Measurements from ENCODE around the gene IFITM1.
"Not testable (repeated sequence)": the region's sequence is repeated elsewhere in the genome, so short reads cannot be mapped to it uniquely, and the experiment has no call there.

Gene IFITM1

DNA sequence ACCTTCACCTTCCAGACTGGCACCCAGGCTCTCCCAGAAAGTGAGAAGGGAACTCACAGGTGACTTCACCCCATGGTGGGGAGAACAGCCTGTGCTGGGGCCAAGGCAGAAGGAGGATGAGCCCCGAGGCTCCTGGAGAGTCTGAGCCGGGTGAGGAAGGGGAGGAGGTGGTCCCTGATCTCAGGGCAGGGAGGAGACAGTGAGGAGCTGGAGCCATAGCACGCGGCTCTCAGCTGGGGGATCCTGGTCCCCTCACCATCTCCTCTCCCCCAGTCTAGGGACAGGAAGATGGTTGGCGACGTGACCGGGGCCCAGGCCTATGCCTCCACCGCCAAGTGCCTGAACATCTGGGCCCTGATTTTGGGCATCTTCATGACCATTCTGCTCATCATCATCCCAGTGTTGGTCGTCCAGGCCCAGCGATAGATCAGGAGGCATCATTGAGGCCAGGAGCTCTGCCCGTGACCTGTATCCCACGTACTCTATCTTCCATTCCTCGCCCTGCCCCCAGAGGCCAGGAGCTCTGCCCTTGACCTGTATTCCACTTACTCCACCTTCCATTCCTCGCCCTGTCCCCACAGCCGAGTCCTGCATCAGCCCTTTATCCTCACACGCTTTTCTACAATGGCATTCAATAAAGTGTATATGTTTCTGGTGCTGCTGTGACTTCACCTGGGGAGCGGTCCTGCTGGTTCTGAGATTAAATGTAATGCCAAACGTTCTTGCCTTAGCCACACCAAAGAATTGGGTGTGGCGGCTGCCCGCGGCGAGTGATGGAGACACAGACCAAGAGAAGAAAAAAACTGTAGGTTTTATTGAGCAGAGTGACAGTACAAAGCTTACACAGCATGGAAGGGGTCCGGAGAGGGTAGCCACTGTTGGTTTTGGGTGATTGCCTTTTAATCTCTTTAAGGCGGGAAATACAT, 4.8 kb upstream of the IFITM1 start:
- DNase-seq (ENCODE audit: low read depth) = not testable (repeated sequence)

DNA sequence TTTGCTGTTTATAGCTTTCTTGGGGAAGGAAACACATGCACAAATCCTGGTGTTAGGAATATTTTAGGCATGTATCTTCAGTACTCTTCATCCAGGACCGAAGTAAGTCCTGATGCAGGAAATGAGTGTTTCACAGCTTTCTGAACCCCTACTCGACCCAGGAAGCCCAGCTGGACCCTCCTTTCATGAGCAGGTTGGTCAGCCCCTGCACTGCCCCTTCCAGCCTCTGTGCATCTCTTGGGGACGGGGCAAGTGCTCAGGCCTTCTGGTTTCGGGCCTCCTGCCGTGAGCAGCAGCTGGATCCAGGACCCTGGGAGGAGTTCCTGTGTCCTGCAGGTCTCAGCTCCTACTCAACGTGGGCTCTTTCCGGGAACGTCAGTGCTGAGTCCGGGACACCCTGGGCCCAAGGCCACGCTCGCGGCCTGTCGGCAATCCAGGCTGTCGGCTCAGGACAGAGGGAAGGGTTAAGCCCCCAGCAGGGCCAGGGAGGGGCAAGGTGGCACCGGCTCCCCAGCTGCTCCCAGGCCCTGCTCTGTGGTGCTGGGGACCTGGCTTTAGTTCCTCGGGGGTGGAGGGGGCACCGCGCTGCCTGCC, 3.8 kb upstream of the IFITM1 start:
- DNase-seq (ENCODE audit: low read depth) = not testable (repeated sequence)

DNA sequence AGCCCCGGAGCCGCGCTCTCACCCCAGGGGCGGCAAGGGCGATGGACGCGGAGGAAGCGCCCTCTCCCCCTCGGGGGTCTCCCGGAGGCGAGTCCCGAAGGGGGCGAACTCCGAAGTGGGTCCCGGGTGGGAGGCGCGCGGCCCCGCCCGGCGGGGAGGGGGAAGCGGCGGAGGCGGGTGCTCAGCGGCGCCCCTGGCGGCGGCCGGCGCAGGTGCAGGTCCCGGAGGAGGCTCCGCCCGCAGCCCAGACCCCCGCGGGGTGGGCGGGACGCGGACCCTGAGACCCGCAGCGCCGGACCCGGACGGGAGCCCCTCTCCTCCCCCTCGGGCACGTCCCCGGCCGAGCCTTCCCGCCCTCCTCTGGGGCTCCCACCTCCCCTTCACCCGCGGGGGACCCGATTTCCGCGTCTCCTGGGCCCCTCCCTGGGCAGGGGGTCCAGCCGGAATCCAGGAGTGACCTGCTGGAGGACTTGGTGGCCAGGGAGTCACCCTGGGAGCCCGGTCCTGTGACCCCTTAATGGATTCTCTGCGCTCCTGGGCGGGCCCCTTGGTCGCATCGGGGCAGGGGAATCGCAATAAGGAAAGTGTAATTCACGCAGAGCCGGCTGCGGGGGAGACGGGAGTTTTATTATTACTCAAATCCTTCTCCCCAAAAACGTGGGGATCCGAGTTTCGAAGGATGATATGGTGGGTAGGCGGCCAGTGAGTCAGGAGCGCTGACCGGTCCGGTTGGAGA, 2.7 kb upstream of the IFITM1 start:
- not testable (repeated sequence) for DNase-seq (ENCODE audit: low read depth)

DNA sequence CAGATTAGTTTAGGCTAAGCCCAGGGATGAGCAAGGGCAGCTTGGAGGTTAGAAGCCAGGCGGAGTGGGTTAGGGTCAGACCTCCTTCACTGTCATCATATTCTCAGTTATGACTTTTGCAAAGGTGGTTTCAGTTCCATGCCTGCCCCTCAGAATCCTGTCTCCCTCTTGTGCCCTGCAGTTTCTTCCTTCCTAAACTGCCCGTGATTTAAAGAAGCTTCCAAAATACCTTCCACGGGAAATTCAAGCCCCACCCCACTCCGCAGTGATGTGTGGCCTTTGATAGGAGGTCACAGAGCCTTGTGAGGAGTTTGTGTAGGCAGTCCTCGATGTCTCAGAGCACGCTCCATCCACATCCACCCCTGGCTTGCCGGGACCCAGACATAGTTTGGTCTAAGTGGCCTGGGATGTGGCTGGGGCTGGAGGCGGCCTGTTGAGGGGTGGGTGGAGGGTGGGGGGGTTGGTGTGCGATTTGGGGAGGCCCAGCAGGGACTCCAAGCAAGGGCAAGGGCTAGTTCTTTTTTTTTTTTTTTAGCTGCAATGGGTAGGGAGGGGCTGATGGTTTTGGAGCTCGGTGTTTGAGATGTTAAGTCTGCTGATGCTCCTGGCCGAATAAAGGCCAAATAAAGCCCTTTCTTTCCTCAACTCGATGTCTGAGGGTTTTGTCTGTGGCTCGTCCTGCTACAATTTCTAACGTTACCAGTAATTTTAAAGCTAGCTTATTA, 1.6 kb upstream of the IFITM1 start:
- DNase-seq (ENCODE audit: low read depth) = no peak

DNA sequence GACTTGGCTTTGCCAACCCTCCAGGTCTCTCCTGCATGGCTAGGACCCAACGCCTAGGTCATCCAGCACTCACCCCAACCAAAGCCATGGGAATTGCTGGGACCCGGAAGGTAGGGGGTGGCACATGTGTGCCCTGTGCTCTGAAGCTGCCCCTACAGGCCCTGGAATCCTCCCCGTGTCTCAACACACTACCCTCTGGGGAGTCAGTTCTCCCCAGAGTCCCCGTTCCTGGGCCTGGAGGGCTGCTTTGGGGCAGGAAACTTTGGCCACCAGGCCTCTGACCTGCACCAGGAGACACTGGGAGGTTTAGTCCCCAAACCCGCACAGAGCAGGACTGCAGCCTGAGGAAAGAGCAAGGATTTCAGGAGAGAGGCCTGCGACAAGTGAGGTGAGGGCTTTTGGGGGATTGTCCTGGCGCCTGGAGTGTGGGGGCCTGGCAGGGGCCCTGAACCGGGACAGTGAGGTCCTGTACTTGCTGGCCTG, 495 bp upstream of the IFITM1 start:
- no peak for DNase-seq (ENCODE audit: low read depth)

DNA sequence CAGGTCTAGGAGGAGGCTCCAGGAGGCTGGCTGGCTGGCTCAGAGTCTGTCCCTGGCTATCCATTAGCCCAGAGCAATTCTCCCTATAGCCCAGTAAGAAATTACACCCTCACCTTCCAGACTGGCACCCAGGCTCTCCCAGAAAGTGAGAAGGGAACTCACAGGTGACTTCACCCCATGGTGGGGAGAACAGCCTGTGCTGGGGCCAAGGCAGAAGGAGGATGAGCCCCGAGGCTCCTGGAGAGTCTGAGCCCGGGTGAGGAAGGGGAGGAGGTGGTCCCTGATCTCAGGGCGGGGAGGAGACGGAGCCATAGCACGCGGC, 675 bp downstream of the IFITM1 start:
- not testable (repeated sequence) for DNase-seq (ENCODE audit: low read depth)

DNA sequence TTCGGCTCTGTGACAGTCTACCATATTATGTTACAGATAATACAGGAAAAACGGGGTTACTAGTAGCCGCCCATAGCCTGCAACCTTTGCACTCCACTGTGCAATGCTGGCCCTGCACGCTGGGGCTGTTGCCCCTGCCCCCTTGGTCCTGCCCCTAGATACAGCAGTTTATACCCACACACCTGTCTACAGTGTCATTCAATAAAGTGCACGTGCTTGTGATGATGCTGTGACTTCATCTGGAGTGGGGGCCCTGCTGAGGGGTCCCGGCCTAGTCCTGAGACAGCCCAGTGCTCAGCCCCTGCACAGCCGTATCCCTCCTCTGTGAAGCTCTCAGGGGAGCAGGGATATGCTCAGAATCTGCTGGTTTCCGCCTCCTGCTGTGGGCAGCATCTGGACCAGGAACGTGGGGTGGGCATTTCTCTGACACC, 1.2 kb downstream of the IFITM1 start:
- no peak for DNase-seq (ENCODE audit: low read depth)

DNA sequence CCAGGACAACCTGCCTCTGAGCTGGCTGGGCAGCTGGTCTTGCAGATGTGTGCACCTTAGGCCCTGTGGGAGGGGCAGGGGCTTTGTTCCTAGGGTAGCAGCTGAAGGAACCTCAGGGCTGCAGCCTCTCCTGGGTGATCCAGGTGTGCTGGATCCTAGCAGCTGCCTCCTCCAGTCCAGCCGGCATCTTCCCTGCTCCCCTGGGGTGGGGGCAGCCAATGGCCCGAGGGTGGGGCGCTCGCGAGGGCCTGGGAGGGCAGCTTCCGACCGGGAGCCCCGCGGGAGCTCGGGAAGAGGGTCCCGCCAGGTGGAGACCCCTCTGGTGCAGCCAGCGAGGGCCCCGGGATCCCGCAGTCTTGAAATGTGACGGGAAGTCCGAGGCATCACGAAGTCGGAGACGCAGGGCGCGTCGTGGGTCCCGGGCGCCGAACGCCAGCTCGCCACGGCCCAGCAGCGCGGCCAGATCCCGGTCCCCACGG, 1.7 kb downstream of the IFITM1 start:
- no peak for DNase-seq (ENCODE audit: low read depth)

DNA sequence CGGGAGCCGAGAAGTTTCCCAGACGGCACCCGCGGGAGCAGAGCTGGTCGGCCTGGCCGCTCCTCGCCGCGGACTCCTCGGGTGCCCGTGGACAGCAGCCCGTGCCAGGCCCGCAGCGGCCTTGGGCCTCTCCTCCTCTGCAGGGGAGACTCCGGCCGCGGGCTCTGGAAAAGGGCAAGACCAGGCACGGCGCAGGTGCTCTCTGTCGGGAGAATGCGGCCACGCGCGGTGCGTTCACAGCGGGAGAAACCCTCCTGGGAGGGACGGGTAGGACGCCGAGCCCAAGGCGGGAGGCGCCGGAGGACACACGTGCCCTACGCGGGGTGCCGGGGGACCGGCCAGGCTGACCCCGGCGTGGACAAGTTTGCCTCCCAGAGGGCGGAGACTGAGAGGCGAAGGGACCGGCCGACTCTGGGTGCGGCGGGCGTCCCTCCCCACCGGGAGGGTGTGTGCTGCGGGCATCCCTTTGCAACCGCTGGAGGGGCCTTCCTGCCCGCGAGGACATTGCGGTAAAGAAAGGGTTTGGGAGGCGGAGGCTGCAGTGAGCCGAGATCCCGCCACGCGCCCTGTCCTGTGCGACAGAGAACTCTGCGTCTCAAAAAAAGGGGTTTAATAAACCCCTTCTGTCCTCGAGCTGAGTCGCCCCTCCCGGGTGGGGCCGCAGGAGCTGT, 2.3 kb downstream of the IFITM1 start:
- no peak for DNase-seq (ENCODE audit: low read depth)

DNA sequence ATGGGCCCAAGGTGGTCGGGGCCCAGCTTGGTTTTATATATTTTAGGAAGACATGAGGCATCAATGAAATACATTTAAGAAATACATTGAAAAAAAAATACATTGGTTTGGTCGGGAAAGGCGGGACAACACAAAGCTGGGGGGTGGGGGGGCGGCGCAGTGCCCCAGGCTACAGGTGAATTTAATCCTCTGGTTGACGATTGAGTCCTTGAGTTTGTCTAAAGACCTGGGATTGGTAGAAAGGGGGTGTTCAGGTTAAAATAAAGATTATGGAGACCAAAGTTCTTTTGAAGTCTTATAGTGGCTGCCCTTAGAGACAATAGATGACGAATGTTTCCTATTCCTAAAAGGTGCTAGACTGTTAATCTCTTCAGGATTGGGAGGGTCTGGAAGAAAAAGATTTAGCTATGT, 3.1 kb downstream of the IFITM1 start:
- no peak for DNase-seq (ENCODE audit: low read depth)

DNA sequence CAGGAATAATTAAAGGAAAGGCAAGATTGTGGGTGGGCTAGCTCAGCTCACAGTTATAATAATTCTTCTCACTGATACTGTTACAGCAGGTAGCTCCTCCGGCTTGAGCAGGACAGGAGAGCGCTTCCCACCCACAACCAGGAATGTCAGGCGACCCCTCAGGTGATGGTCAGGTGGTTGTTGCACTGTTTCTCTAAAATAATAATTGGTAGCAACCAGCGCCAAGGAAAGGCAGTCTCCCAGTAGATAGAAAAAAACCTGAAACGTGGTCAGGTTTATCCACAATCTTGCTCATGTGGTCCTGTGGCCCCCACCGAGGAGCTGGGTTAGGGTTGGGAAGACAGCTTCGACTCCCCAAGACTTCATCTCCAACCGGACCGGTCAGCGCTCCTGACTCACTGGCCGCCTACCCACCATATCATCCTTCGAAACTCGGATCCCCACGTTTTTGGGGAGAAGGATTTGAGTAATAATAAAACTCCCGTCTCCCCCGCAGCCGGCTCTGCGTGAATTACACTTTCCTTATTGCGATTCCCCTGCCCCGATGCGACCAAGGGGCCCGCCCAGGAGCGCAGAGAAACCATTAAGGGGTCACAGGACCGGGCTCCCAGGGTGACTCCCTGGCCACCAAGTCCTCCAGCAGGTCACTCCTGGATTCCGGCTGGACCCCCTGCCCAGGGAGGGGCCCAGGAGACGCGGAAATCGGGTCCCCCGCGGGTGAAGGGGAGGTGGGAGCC, 4.0 kb downstream of the IFITM1 start:
- DNase-seq (ENCODE audit: low read depth) = not testable (repeated sequence)

DNA sequence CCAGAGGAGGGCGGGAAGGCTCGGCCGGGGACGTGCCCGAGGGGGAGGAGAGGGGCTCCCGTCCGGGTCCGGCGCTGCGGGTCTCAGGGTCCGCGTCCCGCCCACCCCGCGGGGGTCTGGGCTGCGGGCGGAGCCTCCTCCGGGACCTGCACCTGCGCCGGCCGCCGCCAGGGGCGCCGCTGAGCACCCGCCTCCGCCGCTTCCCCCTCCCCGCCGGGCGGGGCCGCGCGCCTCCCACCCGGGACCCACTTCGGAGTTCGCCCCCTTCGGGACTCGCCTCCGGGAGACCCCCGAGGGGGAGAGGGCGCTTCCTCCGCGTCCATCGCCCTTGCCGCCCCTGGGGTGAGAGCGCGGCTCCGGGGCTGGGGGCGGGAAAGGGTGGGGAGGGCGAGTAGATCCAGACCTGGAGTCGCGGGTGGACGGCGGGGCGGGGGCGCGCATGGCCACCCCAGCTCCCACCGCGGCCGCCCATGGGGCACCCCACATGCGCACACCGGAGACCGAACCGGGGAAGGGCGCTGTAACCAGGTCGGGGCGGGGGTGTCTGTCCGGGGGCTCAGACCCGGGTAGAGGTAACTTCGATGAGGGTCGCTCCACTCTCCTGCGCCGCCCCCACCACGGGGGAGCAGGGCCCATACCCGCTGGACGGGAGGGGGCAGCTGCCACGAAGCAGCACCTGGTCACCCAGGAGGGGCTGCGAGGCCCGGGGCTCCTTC, 4.7 kb downstream of the IFITM1 start:
- DNase-seq (ENCODE audit: low read depth) = not testable (repeated sequence)

DNA sequence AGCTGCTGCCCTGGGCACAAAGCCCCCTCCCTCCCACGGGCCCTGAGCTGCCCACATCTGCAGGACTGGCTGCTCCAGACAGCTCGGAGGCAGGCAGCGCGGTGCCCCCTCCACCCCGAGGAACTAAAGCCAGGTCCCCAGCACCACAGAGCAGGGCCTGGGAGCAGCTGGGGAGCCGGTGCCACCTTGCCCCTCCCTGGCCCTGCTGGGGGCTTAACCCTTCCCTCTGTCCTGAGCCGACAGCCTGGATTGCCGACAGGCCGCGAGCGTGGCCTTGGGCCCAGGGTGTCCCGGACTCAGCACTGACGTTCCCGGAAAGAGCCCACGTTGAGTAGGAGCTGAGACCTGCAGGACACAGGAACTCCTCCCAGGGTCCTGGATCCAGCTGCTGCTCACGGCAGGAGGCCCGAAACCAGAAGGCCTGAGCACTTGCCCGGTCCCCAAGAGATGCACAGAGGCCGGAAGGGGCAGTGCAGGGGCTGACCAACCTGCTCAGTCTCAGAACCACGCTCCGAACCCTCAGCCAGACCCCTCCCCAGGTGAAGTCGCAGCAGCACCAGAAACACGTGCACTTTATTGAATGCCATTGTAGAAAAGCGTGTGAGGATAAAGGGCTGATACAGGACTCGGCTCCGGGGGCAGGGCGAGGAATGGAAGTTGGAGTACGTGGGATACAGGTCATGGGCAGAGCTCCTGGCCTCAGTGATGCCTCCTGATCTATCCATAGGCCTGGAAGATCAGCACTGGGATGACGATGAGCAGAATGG, 5.5 kb downstream of the IFITM1 start:
- not testable (repeated sequence) for DNase-seq (ENCODE audit: low read depth)

DNA sequence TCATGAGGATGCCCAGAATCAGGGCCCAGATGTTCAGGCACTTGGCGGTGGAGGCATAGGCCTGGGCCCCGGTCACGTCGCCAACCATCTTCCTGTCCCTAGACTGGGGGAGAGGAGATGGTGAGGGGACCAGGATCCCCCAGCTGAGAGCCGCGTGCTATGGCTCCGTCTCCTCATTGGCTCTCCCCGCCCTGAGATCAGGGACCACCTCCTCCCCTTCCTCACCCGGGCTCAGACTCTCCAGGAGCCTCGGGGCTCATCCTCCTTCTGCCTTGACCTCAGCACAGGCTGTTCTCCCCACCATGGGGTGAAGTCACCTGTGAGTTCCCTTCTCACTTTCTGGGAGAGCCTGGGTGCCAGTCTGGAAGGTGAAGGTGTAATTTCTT, 6.0 kb downstream of the IFITM1 start:
- not testable (repeated sequence) for DNase-seq (ENCODE audit: low read depth)

DNA sequence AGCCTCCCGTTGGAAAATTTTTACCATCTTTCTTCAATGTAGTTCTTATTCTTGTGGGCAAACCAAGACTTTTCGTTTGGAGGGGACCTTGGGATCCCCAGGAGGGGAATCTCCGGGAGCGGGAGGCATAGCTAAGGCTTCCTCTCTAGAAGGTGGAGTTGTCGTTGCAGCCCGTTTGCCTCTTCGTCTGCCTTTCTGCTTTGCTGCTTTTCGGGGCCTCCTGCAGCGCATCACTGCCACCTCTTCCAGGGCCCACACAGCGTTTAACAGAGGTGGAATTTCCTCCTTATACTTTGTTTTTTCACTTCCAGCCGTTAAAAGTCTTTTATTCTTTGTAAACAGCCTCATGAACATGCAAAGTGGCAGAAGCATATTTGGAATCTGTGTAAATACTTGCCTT, 10.3 kb downstream of the IFITM1 start:
- no peak for DNase-seq (ENCODE audit: low read depth)

DNA sequence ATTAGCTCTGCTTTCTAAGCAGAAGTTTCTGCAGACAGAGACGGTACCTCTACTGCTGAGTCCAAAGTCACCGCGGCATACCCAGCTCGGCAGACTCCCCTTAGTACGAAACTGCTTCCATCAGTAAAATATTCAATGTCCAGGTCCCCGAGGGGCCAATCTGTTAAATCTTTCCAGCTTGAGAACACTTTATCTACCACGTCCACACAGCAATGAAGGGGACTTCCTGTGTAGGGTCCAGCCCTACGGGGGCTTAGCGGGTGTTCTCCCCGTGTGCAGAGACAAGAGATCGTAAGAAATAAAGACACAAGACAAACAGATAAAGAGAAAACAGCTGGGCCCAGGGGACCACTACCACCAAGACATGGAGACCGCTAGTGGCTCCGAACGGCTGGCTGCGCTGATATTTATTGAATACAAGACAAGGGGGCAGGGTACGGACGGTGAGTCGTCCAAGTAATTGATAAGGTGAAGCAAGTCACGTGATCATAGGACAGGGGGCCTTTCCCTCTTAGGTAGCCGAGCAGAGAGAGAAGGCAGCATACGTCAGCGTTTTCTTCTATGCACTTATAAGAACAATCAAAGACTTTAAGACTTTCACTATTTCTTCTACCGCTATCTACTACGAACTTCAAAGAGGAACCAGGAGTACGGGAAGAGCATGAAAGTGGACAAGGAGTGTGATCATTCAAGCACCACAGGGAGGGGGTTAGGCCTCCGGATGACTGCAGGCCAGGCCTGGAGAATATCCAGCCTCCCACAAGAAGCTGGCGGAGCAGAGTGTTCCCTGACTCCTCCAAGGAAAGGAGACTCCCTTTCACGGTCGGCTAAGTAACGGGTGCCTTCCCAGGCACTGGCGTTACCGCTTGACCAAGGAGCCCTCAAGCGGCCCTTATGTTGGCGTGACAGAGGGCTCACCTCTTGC, 11.0 kb downstream of the IFITM1 start:
- DNase-seq (ENCODE audit: low read depth) = not testable (repeated sequence)

DNA sequence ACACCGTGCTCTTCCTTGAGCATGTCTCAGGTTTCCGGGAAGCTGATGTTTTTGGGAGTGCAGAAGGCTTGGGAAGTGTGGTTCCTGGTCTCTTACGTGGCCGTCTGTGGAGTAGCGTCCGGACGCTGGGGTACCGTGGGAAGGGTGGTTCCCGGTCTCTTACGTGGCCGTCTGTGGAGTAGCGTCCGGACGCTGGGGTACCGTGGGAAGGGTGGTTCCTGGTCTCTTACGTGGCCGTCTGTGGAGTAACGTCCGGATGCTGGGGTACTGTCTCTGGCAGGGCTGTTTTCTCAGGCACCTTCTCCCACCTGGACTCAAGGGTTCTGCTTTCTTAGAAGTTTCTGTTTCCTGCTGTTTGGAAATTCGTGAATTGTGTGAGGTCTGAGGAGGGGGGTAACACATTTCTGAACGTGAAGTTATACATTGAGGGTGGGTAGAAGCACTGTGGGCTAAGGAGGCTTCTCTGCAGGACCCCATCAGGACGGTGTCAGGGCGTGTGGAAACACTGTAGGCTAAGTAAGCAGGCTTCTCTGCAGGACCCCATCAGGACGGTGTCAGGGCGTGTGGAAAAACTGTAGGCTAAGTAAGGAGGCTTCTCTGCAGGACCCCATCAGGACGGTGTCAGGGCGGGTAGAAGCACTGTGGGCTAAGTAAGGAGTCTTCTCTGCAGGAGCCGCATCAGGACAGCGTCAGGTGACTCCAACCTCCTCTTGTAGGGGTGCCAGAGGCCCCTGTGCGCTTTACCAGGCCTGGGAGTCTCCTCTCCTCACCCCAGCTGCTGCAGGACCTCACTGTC, 12.2 kb downstream of the IFITM1 start:
- no peak for DNase-seq (ENCODE audit: low read depth)

DNA sequence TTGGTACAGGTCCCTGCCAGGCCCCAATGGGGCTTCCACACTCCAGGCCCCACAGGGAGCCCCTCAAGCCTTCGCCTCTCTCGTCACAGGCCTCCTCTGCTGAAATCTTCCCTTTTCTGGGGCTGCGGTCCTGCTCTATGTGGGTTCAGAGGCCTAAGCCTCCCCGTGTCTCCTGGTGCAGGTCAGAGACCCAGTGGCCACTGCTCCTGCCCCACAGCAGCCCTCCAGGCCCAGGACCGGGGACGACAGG, 12.7 kb downstream of the IFITM1 start:
- no peak for DNase-seq (ENCODE audit: low read depth)
